ENCODE data around the gene VEPH1.

- TF ChIP-seq CTCF (IDR thresholded peaks at IDR 0.05) (no peak), NFIC (IDR thresholded peaks at IDR 0.05; ENCODE audit: borderline replicate concordance) (no peak), EP300 (IDR thresholded peaks at IDR 0.05; ENCODE audit: borderline replicate concordance in 1 of 2, low read depth in 1 of 2, low read length in 1 of 2) (no peak), ZBTB33 (IDR thresholded peaks at IDR 0.05; ENCODE audit: borderline replicate concordance, low read depth) (no peak), FOSL2 (IDR thresholded peaks at IDR 0.05; ENCODE audit: borderline replicate concordance, low read depth) (no peak), SMC3 (IDR thresholded peaks at IDR 0.05; ENCODE audit: low read depth, low read length) (no peak), POLR2AphosphoS5 (IDR thresholded peaks at IDR 0.05; ENCODE audit: low read depth, low read length) (no peak), YY1 (IDR thresholded peaks at IDR 0.05; ENCODE audit: low read depth) (no peak)
Observed at GRCh38 chr3:157471064-157471463, 32.2 kb downstream of the VEPH1 start.

Data from SK-N-SH (cell line).